SK-MEL-5 (cell line): Measurements from ENCODE around the gene PPDPF. TPM values are rescaled to one million over a fixed set of nuclear protein-coding genes. Genes with fewer than 3 reads are reported as not detected.
"Not testable (repeated sequence)": the region's sequence is repeated elsewhere in the genome, so short reads cannot be mapped to it uniquely, and the experiment has no call there.

Experiments used
- DNase-seq: peaks from one replicate; pipeline ENCODE4 v3.0.0-alpha.2; 2016; ENCODE audit warnings: low read depth, low spot score
- in situ Hi-C: cut with HindIII; loops from 2 replicates; pipeline ENCODE4 v1.10.0; 2016; ENCODE audit warnings: low sequenced_read_pairs, high pct_unique_total_duplicates, low pct_unique_long_range_greater_than_20kb
- total RNA-seq: library from RNA; depleted of rRNA; stranded (reverse); fragments of >200 nt; shearing (Covaris generic); gene quantifications from 2 replicates; pipeline ENCODE4 v1.2.3, GENCODE V29; 2014

Gene PPDPF
- total RNA-seq, 1 experiment from 2014 or later = 37.5 TPM

DNA sequence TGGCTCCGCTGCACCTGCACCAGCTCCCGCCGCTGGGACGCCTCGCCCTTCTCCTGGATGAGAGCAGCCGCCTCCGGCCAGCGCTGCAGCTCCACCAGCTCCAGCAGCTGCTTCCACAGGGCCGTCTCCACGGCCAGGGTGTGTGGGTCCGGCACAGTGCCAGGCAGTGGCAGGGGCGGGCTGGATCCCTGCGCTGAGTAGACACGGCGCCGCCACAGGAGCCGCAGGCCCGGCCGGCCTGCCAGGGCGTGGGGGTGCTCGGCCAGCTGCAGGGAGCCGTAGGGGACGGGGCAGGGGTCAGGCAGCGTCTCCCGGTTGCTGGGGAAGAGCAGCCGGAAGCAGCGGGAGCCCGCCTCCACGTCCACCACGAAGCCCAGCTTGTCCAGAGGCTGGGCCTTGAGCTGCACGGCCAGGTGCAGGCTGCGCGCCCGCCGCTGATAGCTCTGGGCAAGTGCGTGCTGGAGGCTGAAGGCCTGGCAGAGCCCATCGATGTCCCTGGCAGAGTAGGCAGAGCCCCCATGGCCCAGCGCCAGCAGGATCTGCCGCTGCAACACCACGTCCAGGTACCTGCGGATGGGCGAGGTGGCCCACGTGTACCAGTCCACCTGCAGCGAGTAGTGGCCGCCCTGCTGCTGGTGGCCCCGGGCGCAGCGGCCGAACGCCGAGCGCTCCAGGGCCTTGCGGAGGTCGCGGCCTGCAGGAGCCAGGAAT is 42.8 kb downstream of the PPDPF start:
- in situ Hi-C loops = no loop called here
- DNase-seq = no peak

DNA sequence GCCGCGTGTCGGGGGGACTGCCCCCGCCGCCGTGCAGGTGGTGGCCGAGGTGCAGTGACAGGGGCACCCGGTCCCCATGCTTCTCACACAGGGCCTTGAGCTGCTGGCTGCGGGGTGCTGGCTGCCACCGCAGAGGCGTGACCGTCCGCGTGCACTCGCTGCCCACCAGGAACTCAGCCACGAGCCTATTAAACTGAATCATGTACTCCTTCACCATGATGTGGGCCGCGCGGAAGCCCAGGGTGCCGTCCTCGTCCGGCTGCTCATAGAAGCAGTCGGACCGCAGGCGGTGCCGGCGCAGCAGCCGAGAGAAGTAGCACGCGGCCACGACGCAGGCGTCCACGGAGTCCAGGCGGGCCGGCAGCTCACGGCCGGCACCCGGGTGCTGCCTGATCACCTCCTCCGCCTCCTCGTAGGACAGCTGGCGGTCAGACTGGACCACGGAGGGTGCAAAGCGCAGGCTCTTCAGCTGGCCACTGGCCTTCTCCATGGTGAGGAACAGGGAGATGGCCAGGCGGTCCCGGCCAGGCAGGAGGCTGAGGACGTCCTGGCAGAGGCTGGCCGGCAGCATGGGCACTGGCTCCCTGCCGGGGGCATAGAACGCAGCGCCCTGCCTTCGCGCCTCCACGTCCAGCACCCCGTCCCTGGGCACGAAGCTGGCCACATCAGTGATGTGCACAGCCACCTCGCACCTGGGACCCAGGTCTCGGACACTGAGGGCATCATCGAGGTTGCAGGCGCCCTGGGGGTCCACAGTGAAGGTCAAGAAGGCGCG is 43.7 kb downstream of the PPDPF start:
- DNase-seq = no peak
- in situ Hi-C loops = no loop called here

DNA sequence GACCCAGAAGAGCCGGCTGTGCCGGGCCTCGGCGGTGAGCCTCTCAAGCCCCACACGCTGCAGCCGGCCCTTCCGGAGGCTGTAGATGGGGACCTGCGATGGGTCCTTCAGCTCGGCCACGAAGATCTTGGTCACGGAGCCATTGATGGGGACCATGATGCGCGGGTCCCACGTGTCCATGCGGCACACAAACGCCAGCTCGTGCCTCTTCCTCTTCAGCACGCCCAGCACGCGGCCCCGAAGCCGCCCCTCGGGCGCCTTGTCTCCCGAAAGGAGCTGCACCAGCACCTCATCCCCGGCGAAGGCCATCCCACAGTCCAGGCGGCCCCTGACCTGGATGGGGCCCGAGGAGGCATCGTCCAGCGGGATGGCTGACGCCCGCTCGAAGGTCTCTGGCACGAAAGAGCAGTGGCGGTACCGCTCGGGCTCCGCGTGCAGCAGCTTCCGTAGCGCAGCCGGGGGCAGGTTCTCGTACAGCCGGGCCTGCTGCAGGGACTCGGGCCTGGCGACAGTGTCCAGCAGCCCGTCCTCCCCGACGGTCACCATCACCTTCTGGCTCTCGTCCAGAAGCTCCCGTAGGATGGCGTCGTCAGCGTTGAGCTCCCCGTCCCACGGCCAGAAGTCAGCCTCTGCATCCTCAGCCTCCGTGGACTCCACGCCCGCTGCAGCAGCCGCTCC is 44.6 kb downstream of the PPDPF start:
- in situ Hi-C loops = no loop called here
- no peak for DNase-seq

DNA sequence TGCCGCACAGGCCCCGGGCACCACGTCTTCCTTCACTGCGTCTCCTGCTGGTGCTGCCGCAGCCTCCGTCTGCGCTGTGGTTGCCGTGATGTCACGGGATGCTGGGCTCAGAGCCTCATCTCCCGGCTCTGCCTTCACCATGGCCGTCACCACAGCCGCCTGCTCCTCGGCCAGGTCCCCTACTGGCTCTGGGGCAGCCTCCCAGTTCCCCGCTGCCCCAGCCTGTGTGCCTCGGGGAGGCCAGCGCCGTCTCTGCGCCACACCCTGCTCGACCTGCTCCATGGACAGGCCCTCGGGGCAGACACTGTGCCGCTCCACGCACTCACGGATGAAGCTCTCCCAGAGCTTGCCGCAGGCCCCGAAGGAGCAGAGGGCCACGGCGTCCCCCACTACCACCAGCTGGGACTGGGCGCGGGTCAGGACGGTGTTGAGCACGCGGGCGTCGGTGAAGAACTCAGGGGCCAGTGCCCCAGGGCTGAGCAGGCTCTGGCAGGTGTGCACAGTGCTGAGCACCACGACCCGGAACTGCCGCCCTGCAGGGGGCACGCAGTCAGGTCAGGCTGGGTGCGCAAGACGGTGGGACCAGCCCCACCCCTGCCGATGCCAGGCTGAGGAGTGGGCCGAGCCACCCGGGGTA is 45.3 kb downstream of the PPDPF start:
- in situ Hi-C loops = no loop called here

DNA sequence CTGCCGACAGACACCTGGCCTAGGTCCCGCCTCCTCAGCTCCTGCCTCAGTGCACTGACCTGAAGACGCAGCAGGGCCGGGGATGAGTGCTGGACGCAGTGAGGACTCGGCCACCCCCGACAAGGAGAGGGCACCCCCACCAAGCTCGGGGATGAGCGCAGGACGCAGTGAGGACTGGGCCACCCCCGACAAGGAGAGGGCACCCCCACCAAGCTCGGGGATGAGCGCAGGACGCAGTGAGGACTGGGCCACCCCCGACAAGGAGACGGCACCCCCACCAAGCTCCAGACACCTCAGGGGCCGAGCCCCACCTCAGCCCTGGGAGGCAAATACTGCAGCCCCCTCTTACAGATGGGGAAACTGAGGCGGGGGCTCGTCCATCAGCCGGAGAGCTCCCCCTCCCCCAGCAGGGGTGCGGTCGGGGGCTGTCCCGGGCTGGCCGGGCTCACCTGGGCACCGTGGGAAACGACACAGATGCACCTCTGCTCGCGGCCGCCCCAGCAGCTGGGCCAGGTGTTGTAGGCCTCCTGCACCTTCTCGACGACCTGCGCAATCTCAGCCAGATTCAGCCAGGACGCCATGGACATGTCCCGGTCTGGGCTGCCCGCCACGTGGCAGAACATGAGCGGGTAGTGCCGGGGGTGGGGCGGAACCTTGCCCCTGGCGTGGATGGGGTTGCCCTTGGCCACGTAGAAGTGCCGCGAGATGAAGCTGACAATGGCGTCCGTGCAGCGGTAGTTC is 46.0 kb downstream of the PPDPF start:
- no peak for DNase-seq
- in situ Hi-C loops = no loop called here

More for the DNA sequence above, 45.3 kb downstream of the PPDPF start:
- DNase-seq = no peak

DNA sequence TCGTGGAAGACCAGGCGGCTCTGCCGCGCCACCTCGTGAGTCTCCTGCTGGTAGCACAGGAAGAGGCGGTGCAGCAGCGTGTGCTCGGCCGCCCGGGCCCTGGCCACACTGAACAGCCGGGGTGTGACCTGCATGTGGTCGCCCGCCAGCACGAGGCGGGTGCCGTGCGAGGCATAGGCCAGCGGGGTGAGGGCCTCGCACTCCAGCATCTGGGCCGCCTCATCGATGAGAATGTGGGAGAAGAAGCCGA is 46.5 kb downstream of the PPDPF start:
- DNase-seq = no peak
- in situ Hi-C loops = no loop called here

DNA sequence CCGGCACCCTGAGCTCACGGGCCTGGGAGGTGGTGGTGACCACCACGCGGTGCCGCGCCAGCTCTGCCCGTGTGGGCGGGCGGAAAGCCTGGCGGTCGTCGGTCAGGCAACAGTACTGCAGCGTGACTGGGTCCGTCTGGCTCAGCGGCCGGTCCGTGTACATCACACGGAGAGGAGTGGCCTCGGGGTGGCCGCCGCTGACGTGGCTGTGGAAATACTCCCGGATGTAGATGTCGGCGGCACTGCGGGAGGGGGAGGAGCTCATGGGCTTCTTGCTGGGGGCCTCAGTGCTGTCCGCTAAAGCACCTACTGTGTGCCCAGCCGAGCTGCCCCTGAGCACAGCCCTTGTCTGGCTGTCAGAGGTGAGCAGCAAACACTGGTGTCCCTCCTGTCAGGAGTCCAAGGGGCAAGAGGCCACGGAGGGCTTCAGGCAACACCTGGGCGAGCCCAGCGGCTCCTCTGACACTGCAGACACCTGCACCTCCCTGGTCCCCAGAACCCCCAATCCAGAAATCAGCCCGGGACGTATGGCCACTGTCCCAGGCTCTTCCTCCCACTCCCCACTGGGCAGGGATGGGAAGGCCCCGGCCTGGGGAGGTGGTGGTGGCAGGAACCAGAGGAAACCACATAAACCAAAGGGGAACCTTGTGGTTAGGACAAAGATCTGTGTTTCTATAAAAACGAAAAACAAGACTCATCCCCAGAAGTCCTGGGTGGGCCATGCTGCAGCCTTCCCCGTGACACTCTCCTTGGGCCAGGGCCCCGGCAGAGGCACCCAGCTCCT is 47.0 kb downstream of the PPDPF start:
- no peak for DNase-seq
- in situ Hi-C loops = no loop called here

DNA sequence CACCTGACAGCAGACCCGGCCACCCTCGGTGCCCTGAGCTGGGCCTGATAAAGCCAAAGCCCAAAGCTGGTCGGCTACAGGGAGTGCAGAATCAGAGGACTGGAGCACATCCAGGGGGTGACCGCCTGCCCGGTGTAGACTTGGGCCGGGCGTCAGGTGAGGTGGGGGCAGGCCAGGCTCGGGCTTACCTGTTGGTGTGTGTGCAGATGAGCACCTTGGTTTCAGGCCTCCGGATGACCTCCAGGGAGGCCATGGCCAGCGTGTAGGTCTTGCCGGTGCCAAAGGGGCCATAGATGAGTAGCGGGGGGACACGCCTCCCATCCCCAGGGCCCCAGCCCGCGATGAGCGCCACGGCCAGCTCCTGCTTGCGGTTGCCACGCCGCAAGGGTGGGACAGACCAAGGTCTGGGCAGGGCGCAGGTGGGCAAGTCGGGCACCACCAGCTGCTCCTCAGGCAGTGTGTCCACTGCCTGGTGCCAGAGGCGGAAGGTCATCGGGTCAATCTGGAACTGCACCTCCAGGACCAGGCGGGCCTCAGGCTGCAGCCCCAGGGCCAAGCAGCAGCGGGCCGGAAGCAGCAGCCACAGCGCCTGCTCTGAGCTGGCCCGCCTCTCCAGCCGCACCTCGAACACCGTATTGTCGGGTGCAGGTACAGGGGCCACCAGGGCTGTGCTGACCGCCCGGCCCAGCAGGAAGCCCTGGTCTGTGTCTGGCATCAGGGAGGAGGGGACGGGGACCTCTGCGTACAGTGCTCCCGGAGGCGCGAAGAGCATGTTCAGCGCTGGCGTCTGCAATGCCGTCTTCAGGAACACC is 47.8 kb downstream of the PPDPF start:
- no peak for DNase-seq
- in situ Hi-C loops = no loop called here

DNA sequence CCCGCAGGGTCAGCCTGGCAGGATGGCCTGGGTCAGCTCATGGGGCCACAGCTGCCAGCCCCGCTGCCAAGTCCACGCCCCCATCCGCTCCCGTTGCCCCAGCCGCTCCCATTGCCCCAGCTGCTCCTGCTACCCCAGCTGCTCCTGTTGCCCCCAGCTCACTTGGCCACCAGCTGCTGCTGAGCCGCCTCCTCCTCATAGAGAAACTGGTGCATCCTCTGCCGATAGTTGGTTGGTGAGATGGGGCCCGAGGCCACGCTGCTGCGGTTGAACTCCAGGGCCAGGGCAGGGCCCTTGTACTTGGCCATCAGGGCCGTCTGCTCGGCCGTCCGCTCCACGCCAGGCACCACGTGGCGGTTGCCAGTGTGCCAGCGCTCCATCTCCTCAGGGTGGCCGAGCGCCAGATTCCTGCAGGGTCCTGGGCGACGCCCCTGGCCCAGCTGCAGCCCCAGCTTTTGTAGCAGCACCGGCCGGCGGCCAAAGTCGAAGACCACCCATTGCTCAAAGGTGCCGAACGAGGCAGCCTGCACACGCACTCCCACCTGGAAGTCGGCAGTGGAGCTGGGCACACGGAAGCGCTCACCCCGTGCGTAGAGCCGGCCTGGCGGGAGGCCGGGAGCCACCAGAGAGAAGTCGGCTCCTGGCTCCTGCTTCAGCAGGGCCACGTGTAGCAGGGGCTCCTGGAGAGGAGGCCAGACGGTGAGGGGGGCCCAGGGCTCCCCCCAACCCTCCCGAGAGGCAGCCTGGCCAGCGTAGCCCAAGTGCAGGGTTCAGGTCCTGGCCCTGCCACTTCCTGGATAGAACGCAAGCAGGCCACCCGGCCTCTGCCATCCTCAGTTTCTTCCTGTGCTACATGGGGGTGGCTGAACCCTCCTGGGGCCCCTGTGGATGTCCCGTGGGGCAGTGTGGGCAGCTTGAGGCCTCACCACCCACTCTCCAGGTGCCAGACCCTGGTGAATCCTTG is 48.7 kb downstream of the PPDPF start:
- in situ Hi-C loops = no loop called here
- no peak for DNase-seq

DNA sequence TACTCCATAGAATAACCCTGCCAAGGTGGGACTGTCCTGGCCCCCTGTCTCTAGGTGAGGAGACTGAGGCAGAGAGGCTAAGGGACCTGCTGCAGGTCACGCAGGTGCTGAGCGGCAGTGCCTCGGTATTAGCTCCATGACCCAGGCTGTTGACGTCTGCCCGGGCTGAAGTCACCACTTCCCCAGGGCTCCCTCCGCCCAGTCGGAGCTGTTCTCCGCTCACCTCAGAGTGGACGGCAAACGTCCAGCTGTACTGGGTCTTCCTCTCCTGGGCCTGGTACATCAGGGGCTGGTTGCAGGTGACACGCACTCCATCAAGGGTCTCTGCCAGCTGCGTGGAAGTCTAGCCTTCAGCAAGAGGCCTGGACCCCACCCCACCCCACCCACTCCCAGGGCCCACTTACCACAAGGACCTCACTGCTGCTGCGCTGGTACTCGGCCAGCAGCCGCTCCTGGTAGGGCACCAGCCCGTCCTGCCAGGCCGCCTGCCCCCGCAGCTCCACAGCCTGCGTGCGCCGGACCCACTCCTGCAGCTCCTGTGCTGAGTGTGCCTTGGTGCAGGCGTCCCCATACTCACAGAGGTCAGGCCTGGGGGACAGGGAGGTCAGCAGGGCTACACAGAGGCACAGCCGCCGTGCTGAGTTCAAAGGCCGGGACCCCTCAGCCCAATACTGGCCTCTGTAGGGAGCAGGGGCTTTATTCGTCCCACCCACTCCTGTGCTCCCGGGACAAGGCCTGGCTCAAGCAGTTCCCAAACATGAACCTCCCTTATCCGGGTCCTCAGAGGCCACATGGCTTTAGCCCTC is 49.9 kb downstream of the PPDPF start:
- no peak for DNase-seq
- in situ Hi-C loops = no loop called here

DNA sequence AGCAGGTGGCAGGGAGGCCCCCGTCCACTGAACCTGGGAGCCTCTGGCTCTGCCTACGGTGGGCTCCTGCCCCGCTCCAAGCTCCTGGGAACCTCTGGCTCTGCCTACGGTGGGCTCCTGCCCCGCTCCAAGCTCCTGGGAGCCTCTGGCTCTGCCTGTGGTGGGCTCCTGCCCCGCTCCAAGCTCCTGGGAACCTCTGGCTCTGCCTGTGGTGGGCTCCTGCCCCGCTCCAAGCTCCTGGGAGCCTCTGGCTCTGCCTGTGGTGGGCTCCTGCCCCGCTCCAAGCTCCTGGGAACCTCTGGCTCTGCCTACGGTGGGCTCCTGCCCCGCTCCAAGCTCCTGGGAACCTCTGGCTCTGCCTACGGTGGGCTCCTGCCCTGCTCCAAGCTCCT is 50.5 kb downstream of the PPDPF start:
- in situ Hi-C loops, DNase-seq: not testable (repeated sequence)
